ENCODE measurements around the gene PWWP2B.

PWWP2B gene

GRCh38 chr10:132362151-132362611, 34.8 kb upstream of the PWWP2B start:
- TF ChIP-seq, protein P1, sequence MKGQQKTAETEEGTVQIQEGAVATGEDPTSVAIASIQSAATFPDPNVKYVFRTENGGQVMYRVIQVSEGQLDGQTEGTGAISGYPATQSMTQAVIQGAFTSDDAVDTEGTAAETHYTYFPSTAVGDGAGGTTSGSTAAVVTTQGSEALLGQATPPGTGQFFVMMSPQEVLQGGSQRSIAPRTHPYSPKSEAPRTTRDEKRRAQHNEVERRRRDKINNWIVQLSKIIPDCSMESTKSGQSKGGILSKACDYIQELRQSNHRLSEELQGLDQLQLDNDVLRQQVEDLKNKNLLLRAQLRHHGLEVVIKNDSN (IDR thresholded peaks at IDR 0.05), result no peak
- TF ChIP-seq FOXM1 (IDR thresholded peaks at IDR 0.05; ENCODE audit: borderline replicate concordance, low read depth) (no peak), TEAD4 (IDR thresholded peaks at IDR 0.05) (no peak), ZBTB7A (IDR thresholded peaks at IDR 0.05; ENCODE audit: low read depth) (no peak), RAD21 (IDR thresholded peaks at IDR 0.05; ENCODE audit: low read depth) (no peak), TCF12 (IDR thresholded peaks at IDR 0.05; ENCODE audit: low read depth) (no peak), EP300 (IDR thresholded peaks at IDR 0.05; ENCODE audit: borderline replicate concordance) (no peak), CEBPB (IDR thresholded peaks at IDR 0.05) (no peak)

DNA sequence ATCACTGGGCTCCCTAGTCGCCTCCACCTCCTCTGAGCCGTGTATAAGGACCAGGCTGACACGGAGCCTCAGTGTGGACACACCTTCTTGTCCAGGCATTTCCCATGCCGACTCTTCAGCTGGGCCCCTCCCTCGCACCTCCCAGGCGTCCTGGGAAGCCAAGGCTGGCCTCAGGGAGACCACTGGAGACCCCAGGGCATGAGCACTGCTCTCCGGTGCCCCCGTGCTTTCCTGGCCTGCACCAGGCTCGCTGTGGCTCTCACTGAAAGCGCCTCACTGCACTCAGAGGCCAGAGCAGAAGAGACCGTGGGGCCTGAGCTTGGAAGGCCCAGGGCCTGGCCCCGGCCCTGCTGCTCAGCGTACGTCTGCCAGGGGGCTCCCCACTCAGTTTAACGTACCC, 33.6 kb upstream of the PWWP2B start:
- no peak for TF ChIP-seq RAD21 (IDR thresholded peaks at IDR 0.05; ENCODE audit: low read depth)
- no peak for TF ChIP-seq NFIC (IDR thresholded peaks at IDR 0.05)
- no peak for TF ChIP-seq ZBTB7A (IDR thresholded peaks at IDR 0.05; ENCODE audit: low read depth)
- TF ChIP-seq, protein P2, sequence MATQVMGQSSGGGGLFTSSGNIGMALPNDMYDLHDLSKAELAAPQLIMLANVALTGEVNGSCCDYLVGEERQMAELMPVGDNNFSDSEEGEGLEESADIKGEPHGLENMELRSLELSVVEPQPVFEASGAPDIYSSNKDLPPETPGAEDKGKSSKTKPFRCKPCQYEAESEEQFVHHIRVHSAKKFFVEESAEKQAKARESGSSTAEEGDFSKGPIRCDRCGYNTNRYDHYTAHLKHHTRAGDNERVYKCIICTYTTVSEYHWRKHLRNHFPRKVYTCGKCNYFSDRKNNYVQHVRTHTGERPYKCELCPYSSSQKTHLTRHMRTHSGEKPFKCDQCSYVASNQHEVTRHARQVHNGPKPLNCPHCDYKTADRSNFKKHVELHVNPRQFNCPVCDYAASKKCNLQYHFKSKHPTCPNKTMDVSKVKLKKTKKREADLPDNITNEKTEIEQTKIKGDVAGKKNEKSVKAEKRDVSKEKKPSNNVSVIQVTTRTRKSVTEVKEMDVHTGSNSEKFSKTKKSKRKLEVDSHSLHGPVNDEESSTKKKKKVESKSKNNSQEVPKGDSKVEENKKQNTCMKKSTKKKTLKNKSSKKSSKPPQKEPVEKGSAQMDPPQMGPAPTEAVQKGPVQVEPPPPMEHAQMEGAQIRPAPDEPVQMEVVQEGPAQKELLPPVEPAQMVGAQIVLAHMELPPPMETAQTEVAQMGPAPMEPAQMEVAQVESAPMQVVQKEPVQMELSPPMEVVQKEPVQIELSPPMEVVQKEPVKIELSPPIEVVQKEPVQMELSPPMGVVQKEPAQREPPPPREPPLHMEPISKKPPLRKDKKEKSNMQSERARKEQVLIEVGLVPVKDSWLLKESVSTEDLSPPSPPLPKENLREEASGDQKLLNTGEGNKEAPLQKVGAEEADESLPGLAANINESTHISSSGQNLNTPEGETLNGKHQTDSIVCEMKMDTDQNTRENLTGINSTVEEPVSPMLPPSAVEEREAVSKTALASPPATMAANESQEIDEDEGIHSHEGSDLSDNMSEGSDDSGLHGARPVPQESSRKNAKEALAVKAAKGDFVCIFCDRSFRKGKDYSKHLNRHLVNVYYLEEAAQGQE (IDR thresholded peaks at IDR 0.05; ENCODE audit: low read depth), result no peak
- TF ChIP-seq, protein P3, sequence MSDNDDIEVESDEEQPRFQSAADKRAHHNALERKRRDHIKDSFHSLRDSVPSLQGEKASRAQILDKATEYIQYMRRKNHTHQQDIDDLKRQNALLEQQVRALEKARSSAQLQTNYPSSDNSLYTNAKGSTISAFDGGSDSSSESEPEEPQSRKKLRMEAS (IDR thresholded peaks at IDR 0.05), result no peak
- no peak for TF ChIP-seq EP300 (IDR thresholded peaks at IDR 0.05; ENCODE audit: borderline replicate concordance)
- TF ChIP-seq CREB1 (IDR thresholded peaks at IDR 0.05; ENCODE audit: low read depth), result no peak
- TF ChIP-seq TCF12 (IDR thresholded peaks at IDR 0.05; ENCODE audit: low read depth), result no peak
- TF ChIP-seq, protein P1 (IDR thresholded peaks at IDR 0.05), result no peak
- no peak for TF ChIP-seq YY1 (IDR thresholded peaks at IDR 0.05; ENCODE audit: low read depth)
- TF ChIP-seq TEAD4 (IDR thresholded peaks at IDR 0.05), result no peak
- no peak for TF ChIP-seq CEBPB (IDR thresholded peaks at IDR 0.05)
- TF ChIP-seq FOXM1 (IDR thresholded peaks at IDR 0.05; ENCODE audit: borderline replicate concordance, low read depth), result no peak
- TF ChIP-seq EGR1 (IDR thresholded peaks at IDR 0.05), result no peak
- TF ChIP-seq TAF1 (IDR thresholded peaks at IDR 0.05; ENCODE audit: low read depth), result no peak

GRCh38 chr10:132363921-132364593, 32.9 kb upstream of the PWWP2B start:
- TF ChIP-seq RAD21 (IDR thresholded peaks at IDR 0.05; ENCODE audit: low read depth) (no peak), EGR1 (IDR thresholded peaks at IDR 0.05) (peak; percentile 7; the same call in 1 of the 2 replicates)

GRCh38 chr10:132364594-132364970, 32.4 kb upstream of the PWWP2B start:
- TF ChIP-seq TAF1 (IDR thresholded peaks at IDR 0.05; ENCODE audit: low read depth) (no peak), YY1 (IDR thresholded peaks at IDR 0.05; ENCODE audit: low read depth) (no peak), RAD21 (IDR thresholded peaks at IDR 0.05; ENCODE audit: low read depth) (no peak), EGR1 (IDR thresholded peaks at IDR 0.05) (no peak; the same call in 1 of the 2 replicates), TCF12 (IDR thresholded peaks at IDR 0.05; ENCODE audit: low read depth) (no peak), ZBTB7A (IDR thresholded peaks at IDR 0.05; ENCODE audit: low read depth) (no peak)
- TF ChIP-seq, protein P3 (IDR thresholded peaks at IDR 0.05), result no peak
- TF ChIP-seq, protein P2 (IDR thresholded peaks at IDR 0.05; ENCODE audit: low read depth), result no peak

DNA sequence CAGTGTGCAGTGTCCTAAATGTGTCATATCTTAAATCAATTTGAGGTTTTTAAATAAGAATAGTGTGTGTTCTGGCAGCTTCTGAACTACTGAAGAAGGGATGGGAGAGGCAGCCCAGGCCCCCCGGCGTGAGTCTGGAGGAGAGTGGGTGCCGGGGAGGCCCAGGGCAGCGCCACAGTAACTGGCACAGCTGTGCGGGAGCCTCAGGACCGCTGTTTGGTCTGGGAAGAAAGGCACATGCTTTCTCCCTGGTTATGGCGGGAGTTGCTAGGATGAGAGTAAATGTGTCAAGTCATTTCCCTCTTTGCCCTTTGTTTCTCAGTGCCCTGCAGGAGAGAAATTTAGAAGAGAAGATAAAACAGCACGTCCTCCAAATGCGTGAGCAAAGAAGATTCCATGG, 31.9 kb upstream of the PWWP2B start:
- TF ChIP-seq CREB1 (IDR thresholded peaks at IDR 0.05; ENCODE audit: low read depth), result no peak
- TF ChIP-seq, protein P1 (IDR thresholded peaks at IDR 0.05), result no peak
- TF ChIP-seq YY1 (IDR thresholded peaks at IDR 0.05; ENCODE audit: low read depth), result no peak
- no peak for TF ChIP-seq TEAD4 (IDR thresholded peaks at IDR 0.05)
- no peak for TF ChIP-seq FOXM1 (IDR thresholded peaks at IDR 0.05; ENCODE audit: borderline replicate concordance, low read depth)
- TF ChIP-seq, protein P3 (IDR thresholded peaks at IDR 0.05), result no peak
- TF ChIP-seq NFIC (IDR thresholded peaks at IDR 0.05), result no peak

Data from Ishikawa (cell line).